Subcutaneous adipose tissue (tissue), 4 donors: Measurements from ENCODE around the gene RAB44. TPM values are rescaled to one million over a fixed set of nuclear protein-coding genes. Genes with fewer than 3 reads are reported as not detected.

Experiments used
- total RNA-seq, 4 donors: library from RNA; depleted of rRNA; stranded (reverse); fragments of >200 nt; gene quantifications; one replicate each; pipeline ENCODE4 v1.1.0, GENCODE V29; 2016
- TF ChIP-seq, protein P1 (sequence below): fragments of 450-650 bp; IDR thresholded peaks from one replicate; pipeline ENCODE4 v1.5.1; 2016; ENCODE audit warnings: low read depth, mild to moderate bottlenecking, control low read depth, antibody characterized with exemption, moderate library complexity

Gene RAB44
- total RNA-seq, 4 donors from 2014 or later: 0.51 to 1.3 (median 0.82) TPM; not detected in 1

DNA sequence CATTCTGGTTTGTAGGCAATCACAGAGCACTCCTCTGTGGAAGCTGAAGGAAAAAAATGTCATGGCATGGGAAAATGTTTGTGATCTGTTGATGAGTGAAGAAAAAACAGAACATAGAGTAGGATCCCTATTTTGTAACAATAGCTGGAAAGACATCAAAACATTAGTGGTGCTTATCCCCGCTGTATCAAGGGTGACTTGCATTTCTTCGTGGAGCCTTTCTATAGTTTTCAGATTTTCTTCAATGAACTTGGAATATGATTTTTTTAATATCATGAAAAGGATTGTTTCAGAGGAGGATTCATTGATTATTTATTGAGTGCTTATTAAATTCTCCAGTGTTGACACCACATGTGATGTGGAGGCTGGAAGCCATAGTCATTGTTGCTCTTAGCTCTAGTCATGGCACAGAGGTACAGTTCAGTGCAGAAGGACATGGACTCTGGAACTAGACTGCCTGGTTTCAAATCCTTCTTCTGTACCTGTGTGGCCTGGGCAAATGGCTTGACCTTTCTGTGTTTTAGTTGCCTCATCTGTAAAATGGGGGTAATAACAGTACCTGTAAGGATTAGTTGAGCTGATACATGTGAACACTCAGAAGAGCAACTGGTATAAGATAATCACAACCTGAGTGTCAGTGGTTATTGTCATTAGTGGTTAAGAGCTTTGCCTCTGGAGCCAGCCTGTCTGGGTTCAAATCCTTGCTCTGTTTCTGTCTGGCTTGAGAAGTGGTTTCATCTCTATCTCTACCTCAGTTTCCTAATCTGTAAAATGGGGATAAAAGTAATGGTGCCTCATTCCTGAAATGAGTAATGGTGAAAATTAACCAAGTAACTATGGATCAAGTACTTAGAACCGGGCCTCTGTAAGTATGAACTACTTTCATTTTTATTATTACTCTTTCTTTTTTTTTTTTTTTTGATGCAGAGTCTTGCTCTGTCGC is 33.9 kb upstream of the RAB44 start:
- TF ChIP-seq, protein P1, sequence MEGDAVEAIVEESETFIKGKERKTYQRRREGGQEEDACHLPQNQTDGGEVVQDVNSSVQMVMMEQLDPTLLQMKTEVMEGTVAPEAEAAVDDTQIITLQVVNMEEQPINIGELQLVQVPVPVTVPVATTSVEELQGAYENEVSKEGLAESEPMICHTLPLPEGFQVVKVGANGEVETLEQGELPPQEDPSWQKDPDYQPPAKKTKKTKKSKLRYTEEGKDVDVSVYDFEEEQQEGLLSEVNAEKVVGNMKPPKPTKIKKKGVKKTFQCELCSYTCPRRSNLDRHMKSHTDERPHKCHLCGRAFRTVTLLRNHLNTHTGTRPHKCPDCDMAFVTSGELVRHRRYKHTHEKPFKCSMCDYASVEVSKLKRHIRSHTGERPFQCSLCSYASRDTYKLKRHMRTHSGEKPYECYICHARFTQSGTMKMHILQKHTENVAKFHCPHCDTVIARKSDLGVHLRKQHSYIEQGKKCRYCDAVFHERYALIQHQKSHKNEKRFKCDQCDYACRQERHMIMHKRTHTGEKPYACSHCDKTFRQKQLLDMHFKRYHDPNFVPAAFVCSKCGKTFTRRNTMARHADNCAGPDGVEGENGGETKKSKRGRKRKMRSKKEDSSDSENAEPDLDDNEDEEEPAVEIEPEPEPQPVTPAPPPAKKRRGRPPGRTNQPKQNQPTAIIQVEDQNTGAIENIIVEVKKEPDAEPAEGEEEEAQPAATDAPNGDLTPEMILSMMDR: no peak

GRCh38 chr6:36665180-36665579 is 32.4 kb upstream of the RAB44 start:
- TF ChIP-seq, protein P1: no peak

- TF ChIP-seq, protein P1: no peak
These were observed 31.3 kb upstream of the RAB44 start for GRCh38 chr6:36666287-36666686.

DNA sequence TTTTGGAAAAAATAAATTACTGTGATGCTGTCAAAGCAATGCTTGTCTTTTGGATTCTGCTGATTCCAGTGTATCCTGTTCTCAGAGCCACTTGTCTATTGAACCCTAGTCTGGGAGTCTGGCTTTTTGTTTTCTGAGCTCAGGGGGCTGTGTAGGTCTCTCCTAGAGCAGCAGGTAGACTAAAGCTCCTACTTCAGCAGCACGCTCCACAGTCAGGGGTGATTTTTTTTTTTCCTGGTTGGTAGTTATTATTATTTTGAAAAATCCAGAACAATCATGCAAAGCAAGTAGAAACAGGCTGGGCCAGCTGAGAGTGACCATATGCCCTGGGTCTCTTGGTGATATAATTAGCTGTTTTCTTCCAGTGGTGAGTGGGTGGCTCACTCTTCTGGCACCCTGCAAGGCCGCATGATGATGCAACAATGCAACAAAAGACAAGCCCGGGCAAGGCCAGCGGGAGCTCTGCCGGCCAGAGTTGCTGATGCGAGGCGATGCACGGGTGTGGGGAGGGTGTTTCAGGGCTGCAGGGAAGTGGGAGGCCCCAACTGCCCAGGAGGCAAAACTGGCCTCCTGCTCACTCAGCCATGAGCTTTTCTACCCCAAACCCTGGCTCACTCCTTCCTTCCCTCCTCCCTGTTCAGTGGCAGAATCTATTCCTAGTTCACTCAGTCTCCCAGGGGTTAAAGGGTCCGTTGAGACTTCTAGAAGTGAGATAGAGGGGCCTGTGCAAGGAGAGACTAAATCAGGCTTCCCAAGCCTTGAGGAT is 30.6 kb upstream of the RAB44 start:
- TF ChIP-seq, protein P1: no peak

- TF ChIP-seq, protein P1: no peak
These were observed 29.0 kb upstream of the RAB44 start for GRCh38 chr6:36668591-36668990.

DNA sequence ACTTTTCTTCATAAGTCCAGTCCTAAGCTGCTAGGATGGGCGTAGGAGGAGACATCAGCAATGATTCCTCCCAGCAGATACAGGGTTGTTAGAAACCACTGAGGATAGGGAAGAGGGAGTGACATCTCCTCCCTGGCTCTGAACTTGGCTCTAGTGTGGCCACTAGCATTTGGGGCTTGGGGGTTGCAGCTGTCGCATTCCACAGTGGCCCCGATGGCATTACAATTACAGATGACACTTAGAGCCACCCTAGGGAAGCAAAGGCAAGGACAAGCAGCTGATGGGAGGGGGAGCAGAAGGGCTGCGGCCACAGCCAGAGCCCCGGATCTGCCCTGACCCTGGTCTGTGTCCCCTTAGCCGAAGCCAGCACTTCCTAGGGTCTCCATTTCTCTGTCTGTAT is 28.6 kb upstream of the RAB44 start:
- TF ChIP-seq, protein P1: no peak

DNA sequence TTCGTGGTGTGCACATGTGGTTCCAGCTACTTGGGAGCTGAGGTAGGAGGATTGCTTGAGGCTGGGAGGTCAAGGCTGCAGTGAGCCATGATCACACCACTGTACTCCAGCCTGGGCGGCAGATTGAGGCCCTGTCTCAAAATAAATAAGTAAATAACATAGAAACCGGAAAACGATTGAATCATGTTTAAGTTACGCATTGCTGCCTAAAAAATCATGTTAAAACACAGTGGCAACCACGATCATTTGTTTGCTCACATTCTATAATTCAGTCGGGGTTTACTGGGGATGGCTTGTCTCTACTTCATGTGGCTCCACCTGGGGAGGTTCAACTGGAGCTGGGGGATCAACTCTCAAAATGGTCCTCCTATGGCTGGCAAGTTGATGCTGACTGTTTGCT is 27.4 kb upstream of the RAB44 start:
- TF ChIP-seq, protein P1: no peak
